Motor neuron (in vitro differentiated cells): Measurements from ENCODE around the gene PSMC2. TPM values are rescaled to one million over a fixed set of nuclear protein-coding genes. Genes with fewer than 3 reads are reported as not detected.
A peak's percentile ranks its signal among the peaks of the same experiment; 100 is the strongest.

ENCODE experiments used
- ATAC-seq, 8 experiments: fragments of 200-7000 bp; cut with Tn5 transposase; replicated peaks in 6 of 8; 2 replicates each; pipeline ENCODE4 v1.8.0; 2021; ENCODE audit warnings: mild to moderate bottlenecking in 8 of 8, moderate library complexity in 8 of 8
- H3K27ac ChIP-seq, 2 donors: fragments of 250-450 bp; sonication (Bioruptor Pico); 2 replicates each; pipeline ENCODE4 v1.9.0; 2021; ENCODE audit warnings: antibody characterized with exemption in 2 of 2, mild to moderate bottlenecking in 2 of 2, moderate library complexity in 1 of 2
- H3K4me1 ChIP-seq, 2 donors: fragments of 250-450 bp; sonication (Bioruptor Pico); replicated peaks in 1 of 2; 2 replicates each; pipeline ENCODE4 v1.6.1; 2021; ENCODE audit warnings: antibody characterized with exemption in 2 of 2, mild to moderate bottlenecking in 2 of 2, moderate library complexity in 1 of 2
- H3K4me3 ChIP-seq, 5 donors: fragments of 250-450 bp; sonication (Bioruptor Pico); 2 replicates each; pipeline ENCODE4 v1.9.0; 2021; ENCODE audit warnings: antibody characterized with exemption in 5 of 5, mild to moderate bottlenecking in 5 of 5, moderate library complexity in 4 of 5
- WGBS, 10 experiments: fragments of 450-650 bp; shearing (Covaris generic); methylation state at CpG; one replicate each; pipeline ENCODE4 v1.0.0; 2022; 5-methylcytosine and 5-hydroxymethylcytosine counted together
- in situ Hi-C, 9 experiments: fragments of 400-800 bp; cut with MboI; loops; one replicate each; pipeline ENCODE4 v1.15.0; 2021; ENCODE audit warnings: low sequenced_read_pairs in 9 of 9, low pct_unique_long_range_greater_than_20kb in 2 of 9; ENCODE audit not compliant: unreplicated experiment in 9 of 9
- total RNA-seq, 8 experiments: library from RNA; unstranded; fragments of 300-600 nt; gene quantifications; 2 replicates each; pipeline versions ENCODE4 v1.2.3 to v1.2.4, GENCODE V29; 2022

PSMC2 gene
- total RNA-seq, 8 experiments from 2014 or later = 69.6 to 259 (median 123) TPM

DNA sequence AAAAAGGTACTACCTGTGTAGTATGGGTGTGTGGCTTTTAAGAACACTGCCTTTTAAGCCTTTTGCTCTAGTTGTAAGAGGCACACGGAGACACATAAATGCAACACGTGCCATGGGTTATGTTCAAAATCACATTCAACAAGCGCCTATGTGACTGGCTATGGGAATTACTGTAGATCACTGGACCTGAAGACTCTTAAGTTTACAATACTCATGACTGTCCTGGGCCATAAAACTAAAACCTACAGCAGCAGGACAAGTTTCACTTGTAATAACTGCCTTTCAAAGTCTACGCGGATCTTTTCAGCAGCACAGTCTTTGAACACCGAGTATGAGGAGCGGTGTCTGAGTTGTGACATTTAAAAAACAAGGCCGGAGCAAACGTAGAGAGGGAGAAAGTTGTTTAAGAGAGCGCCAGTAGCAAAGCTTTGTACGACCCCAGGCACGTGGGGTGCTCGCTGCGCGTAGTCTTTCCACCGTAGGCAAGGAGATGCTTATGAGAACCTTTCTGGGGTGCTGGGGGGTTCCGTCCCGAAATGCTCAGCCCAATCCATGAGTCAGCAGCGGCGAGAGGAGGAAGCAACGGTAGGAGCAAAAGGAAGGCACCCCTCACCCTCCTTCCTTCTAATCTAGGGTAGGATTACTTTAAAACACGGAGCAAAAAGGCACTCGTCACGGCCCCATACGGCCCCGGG lies 3.5 kb upstream of the PSMC2 start:
- ATAC-seq = peak in 2 of 8 experiments; percentile 38 to 40
- in situ Hi-C loops = no loop called here
- Histone ChIP-seq H3K4me1 (peaks cover 12 to 22% of the 10 kb centered on the region in 2 donors), H3K27ac (peak overlapping the region; percentile 70 to 91), H3K4me3 (peak overlapping the region; percentile 63 to 98 (median 78))
- WGBS, 10 experiments = 0 to 6% (median 0%) methylated on average over 1 to 24 of the region's 26 CpGs; no CpG with 5 or more reads in 2 of the 10 experiments

- peak within 1 kb of the TSS; percentile 70 to 91 for H3K27ac ChIP-seq
- WGBS, 10 experiments = 13 to 85% (median 34%) methylated on average over 3 to 33 of the region's 43 CpGs; no CpG with 5 or more reads in 2 of the 10 experiments
- in situ Hi-C loops = no loop called here
- H3K4me1 ChIP-seq = peaks cover 12 to 29% of the 10 kb centered on the region in 2 donors
- peak within 1 kb of the TSS; percentile 63 to 98 (median 78) for H3K4me3 ChIP-seq
- peak; percentile 78 to 94 (median 90) for ATAC-seq
Observed at GRCh38 chr7:103344453-103345149, 2.8 kb upstream of the PSMC2 start, which contains the start of gene DNAJC2. Gene DNAJC2, minus strand, starts transcription at chr7:103344767. Its CDS starts 145 bp downstream, at chr7:103344622.

DNA sequence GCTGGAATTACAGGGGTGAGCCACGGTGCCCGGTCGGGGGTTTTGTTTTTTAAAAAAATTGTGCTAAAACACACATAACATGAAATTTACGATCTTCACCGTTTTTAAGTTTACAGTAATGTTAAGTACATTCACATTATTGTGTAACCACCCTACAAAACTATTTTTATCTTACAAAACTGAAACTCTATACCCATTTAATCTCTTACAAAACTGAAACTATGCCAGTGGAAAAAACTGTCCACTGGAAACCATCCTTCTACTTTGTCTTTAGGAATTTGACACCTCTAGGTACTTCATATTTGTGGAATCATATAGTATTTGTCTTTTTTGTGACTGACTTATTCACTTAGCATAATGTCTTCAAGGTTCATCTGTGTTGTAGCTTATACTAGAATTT lies 1.0 kb upstream of the PSMC2 start:
- H3K4me3 ChIP-seq = no peak overlapping the region
- H3K27ac ChIP-seq = no peak overlapping the region
- WGBS, 10 experiments = 55 to 100% (median 96%) methylated on average over 2 to 5 of the region's 5 CpGs; no CpG with 5 or more reads in 1 of the 10 experiments
- in situ Hi-C loops = no loop called here
- H3K4me1 ChIP-seq = peaks cover 12 to 34% of the 10 kb centered on the region in 2 donors
- ATAC-seq = no peak

GRCh38 chr7:103348452-103348851 lies 1.0 kb downstream of the PSMC2 start:
- in situ Hi-C loops = no loop called here
- peaks cover 9 to 29% of the 10 kb centered on the region in 2 donors for H3K4me1 ChIP-seq
- 0 to 47% (median 21%) methylated on average over 1 to 13 of the region's 13 CpGs for WGBS, 10 experiments
- no peak for ATAC-seq
- no peak overlapping the region for H3K27ac ChIP-seq
- peak overlapping the region; percentile 64 to 98 (median 93) for H3K4me3 ChIP-seq

GRCh38 chr7:103348959-103349358 lies 1.5 kb downstream of the PSMC2 start:
- no peak for ATAC-seq
- H3K4me3 ChIP-seq = peak overlapping the region; percentile 64 to 98 (median 93)
- H3K27ac ChIP-seq = no peak overlapping the region
- peaks cover 9 to 27% of the 10 kb centered on the region in 2 donors for H3K4me1 ChIP-seq
- 6 to 83% (median 57%) methylated on average over 2 of the region's 2 CpGs; no CpG with 5 or more reads in 1 of the 10 experiments for WGBS, 10 experiments
- in situ Hi-C loops = no loop called here

- 57 to 100% (median 81%) methylated on average over 1 of the region's 1 CpG; no CpG with 5 or more reads in 1 of the 10 experiments for WGBS, 10 experiments
- in situ Hi-C loops = no loop called here
- Histone ChIP-seq H3K4me1 (peaks cover 9 to 27% of the 10 kb centered on the region in 2 donors), H3K27ac (no peak overlapping the region), H3K4me3 (no peak overlapping the region)
- ATAC-seq = no peak
Observed at GRCh38 chr7:103349805-103350204, 2.4 kb downstream of the PSMC2 start.

DNA sequence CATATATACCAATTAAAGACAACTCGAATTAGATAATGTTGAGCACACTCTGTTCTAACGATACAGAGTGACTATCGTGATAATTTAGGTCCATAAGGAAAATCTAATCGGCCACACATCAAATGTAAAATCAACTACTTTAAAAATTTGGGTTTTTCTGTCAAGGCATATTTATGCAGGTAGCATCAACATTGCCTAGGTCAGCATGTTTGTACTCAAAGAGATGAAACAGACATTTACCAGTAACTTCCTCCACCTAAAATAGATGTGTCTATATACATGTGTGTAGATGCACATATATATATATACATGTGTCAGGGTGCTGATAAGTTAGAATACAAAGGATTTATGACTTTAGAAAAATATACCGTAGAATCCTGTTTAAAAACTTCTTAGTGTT lies 22.0 kb downstream of the PSMC2 start:
- WGBS, 10 experiments = 77 to 100% (median 93%) methylated on average over 1 to 5 of the region's 5 CpGs
- Histone ChIP-seq H3K4me1 (no peaks in the 10 kb centered on the region), H3K4me3 (no peak overlapping the region), H3K27ac (no peak overlapping the region)
- in situ Hi-C loops = no loop called here
- no peak for ATAC-seq

DNA sequence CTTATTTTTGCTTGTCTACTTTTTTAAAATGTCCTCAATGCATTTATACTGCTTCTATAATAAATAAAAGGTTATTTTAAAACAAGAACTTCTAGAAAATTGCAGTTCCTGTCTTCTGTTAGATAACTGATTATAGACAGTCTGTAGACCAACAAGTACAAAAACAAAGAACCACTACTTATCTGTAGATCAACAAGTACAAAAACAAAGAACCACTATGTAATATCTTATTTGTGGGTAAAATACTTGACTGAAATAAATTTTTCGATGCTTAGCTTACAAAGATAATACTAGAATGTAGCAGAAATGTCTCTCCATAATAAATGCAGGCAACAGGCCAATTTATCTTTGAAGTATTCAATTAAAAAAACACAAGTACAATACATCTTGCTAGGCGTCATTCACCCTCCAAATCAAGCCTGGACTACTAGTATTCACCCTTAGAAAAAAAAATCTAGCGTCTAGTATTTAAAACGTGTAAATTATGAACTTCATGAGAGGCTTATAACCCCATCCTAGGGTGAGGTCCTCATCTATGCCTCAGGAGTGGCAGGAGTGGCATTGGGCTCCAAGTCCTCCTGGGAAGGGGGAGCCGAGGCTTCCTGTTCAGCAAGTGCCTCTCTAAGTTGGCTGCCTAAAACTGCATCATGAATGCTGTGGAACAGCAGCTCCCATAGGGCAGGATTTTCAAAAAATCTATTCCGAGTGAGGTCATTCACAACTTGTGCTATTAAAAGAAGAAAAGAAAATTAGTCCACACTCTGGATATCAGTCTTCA lies 26.6 kb downstream of the PSMC2 start:
- ATAC-seq = peak in 1 of 8 experiments; percentile 52

GRCh38 chr7:103379270-103379975 lies 32.0 kb downstream of the PSMC2 start:
- peak in 2 of 8 experiments; percentile 8 to 13 for ATAC-seq
- 0 to 69% (median 50%) methylated on average over 1 to 3 of the region's 3 CpGs; no CpG with 5 or more reads in 1 of the 10 experiments for WGBS, 10 experiments
- Histone ChIP-seq H3K4me1 (no peaks in the 10 kb centered on the region), H3K4me3 (no peak overlapping the region), H3K27ac (no peak overlapping the region)
- in situ Hi-C loops = no loop called here

More for the DNA sequence above, 26.6 kb downstream of the PSMC2 start:
- Histone ChIP-seq H3K4me3 (no peak overlapping the region), H3K27ac (no peak overlapping the region), H3K4me1 (no peaks in the 10 kb centered on the region)
- in situ Hi-C loops = no loop called here
- WGBS, 10 experiments = 27 to 81% (median 62%) methylated on average over 3 to 6 of the region's 6 CpGs; no CpG with 5 or more reads in 1 of the 10 experiments

GRCh38 chr7:103380395-103381191 lies 33.1 kb downstream of the PSMC2 start:
- ATAC-seq = no peak
- no peaks in the 10 kb centered on the region for H3K4me1 ChIP-seq
- no peak overlapping the region for H3K27ac ChIP-seq
- no peak overlapping the region for H3K4me3 ChIP-seq
- in situ Hi-C loops = no loop called here
- 29 to 90% (median 59%) methylated on average over 1 to 5 of the region's 5 CpGs; no CpG with 5 or more reads in 4 of the 10 experiments for WGBS, 10 experiments

DNA sequence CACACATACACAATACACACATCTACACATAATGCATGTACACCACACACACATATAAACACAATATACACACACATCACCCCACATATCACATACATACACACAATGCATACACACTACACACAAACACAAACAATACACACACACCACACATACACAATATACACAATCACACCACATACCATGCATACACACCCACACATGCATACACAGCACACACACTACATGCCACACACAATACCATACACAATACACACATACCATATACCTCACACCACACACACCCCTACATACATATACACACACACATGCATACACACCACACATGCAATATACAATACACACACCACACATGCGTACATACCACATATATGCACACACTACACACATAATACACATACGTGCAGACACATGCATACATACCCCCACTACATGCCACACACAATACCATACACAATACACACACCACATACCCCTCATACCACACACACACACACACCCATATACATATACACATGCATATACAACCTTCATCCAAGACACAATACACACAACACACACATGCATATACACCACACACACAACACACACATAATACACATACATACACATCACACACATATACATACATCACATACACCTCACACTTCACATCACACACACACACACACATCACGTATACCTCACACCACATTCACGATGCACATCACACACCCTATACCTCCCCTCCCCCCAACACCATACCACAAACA lies 34.0 kb downstream of the PSMC2 start:
- H3K27ac ChIP-seq = no peak overlapping the region
- in situ Hi-C loops = no loop called here
- WGBS, 10 experiments = 40 to 100% (median 92%) methylated on average over 1 to 3 of the region's 4 CpGs; no CpG with 5 or more reads in 1 of the 10 experiments
- peak in 1 of 8 experiments; percentile 32 for ATAC-seq
- H3K4me3 ChIP-seq = no peak overlapping the region
- H3K4me1 ChIP-seq = no peaks in the 10 kb centered on the region
